Suprapubic skin (tissue), 4 donors: ENCODE data around the gene FAF1.
"Not testable (repeated sequence)": the region's sequence is repeated elsewhere in the genome, so short reads cannot be mapped to it uniquely, and the experiment has no call there.

ENCODE experiments used
- POLR2A ChIP-seq, 2 donors: fragments of 450-650 bp; IDR thresholded peaks; one replicate each; pipeline ENCODE4 v1.6.1; 2017; ENCODE audit warnings: antibody characterized with exemption in 2 of 2, mild to moderate bottlenecking in 2 of 2, moderate library complexity in 2 of 2
- POLR2AphosphoS5 ChIP-seq, 3 donors: sonication (generic); formaldehyde crosslinking; IDR thresholded peaks; one replicate each; pipeline ENCODE4 v1.6.1; 2017; ENCODE audit warnings: antibody characterized with exemption in 3 of 3
- TF ChIP-seq, protein P1 (sequence below), 2 donors: fragments of 200-600 bp in 1 of 2; fragments of 450-650 bp in 1 of 2; sonication (generic) in 1 of 2; IDR thresholded peaks; one replicate each; pipeline ENCODE4 v1.5.1; 2016 to 2019; ENCODE audit warnings: antibody characterized with exemption in 2 of 2, mild to moderate bottlenecking in 1 of 2, moderate library complexity in 1 of 2

GRCh38 chr1:50716455-50716854 lies 243.6 kb downstream of the FAF1 start:
- TF ChIP-seq POLR2AphosphoS5, POLR2A (IDR thresholded peaks at IDR 0.05): not testable (repeated sequence)
- TF ChIP-seq, protein P1, sequence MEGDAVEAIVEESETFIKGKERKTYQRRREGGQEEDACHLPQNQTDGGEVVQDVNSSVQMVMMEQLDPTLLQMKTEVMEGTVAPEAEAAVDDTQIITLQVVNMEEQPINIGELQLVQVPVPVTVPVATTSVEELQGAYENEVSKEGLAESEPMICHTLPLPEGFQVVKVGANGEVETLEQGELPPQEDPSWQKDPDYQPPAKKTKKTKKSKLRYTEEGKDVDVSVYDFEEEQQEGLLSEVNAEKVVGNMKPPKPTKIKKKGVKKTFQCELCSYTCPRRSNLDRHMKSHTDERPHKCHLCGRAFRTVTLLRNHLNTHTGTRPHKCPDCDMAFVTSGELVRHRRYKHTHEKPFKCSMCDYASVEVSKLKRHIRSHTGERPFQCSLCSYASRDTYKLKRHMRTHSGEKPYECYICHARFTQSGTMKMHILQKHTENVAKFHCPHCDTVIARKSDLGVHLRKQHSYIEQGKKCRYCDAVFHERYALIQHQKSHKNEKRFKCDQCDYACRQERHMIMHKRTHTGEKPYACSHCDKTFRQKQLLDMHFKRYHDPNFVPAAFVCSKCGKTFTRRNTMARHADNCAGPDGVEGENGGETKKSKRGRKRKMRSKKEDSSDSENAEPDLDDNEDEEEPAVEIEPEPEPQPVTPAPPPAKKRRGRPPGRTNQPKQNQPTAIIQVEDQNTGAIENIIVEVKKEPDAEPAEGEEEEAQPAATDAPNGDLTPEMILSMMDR (IDR thresholded peaks at IDR 0.05), result not testable (repeated sequence)
